ENCODE measurements around the gene RNU2-1. TPM values are rescaled to one million over a fixed set of nuclear protein-coding genes. Genes with fewer than 3 reads are reported as not detected.
"Not testable (repeated sequence)": the region's sequence is repeated elsewhere in the genome, so short reads cannot be mapped to it uniquely, and the experiment has no call there.

Gene RNU2-1
- total RNA-seq (2014; rRNA removed): not detected in 2 replicates
- not detected for Bru-seq, nascent RNA
- not detected for BruChase-seq, experiment 1, labeled RNA remaining after a 6-hour chase
- not detected for BruChase-seq, experiment 2, labeled RNA remaining after a 2-hour chase
- long read RNA-seq: 0 reads

- intact Hi-C loops (cut with micrococcal nuclease); H3K27me3 ChIP-seq (ENCODE audit: low read length); H4K20me1 ChIP-seq (ENCODE audit: low read length); H3K4me2 ChIP-seq (ENCODE audit: low read length); POLR2A ChIA-PET (ENCODE audit: unreplicated experiment); H3K9me2 ChIP-seq (replicated peaks; ENCODE audit: low read length); H3K9me3 ChIP-seq (ENCODE audit: low read length); H3K9ac ChIP-seq (ENCODE audit: low read length); DNase-seq; H3K79me2 ChIP-seq (ENCODE audit: low read length); H3K36me3 ChIP-seq (ENCODE audit: low read depth, low read length); BruUV-seq (replicated peaks); ATAC-seq; H3K4me3 ChIP-seq (ENCODE audit: low read length); H3F3A ChIP-seq (ENCODE audit: low read length, unreplicated experiment); CTCF ChIA-PET; H3K4me1 ChIP-seq (ENCODE audit: insufficient read depth, low read length); H2AFZ ChIP-seq (ENCODE audit: low read length); H3K27ac ChIP-seq (ENCODE audit: low read length): not testable (repeated sequence)
Observed at GRCh38 chr17:43233877-43234276, at the start of gene RNU2-1. Gene RNU2-1 (minus strand): TSS chr17:43233977.

- POLR2A ChIA-PET (ENCODE audit: unreplicated experiment); H3K4me1 ChIP-seq (ENCODE audit: insufficient read depth, low read length); H3K9me2 ChIP-seq (replicated peaks; ENCODE audit: low read length); H3K79me2 ChIP-seq (ENCODE audit: low read length); H3K9ac ChIP-seq (ENCODE audit: low read length); H3K9me3 ChIP-seq (ENCODE audit: low read length); H3K36me3 ChIP-seq (ENCODE audit: low read depth, low read length); H3F3A ChIP-seq (ENCODE audit: low read length, unreplicated experiment); H3K4me2 ChIP-seq (ENCODE audit: low read length); intact Hi-C loops (cut with micrococcal nuclease); H4K20me1 ChIP-seq (ENCODE audit: low read length); H3K27ac ChIP-seq (ENCODE audit: low read length); H3K27me3 ChIP-seq (ENCODE audit: low read length); ATAC-seq; H2AFZ ChIP-seq (ENCODE audit: low read length); DNase-seq; CTCF ChIA-PET; H3K4me3 ChIP-seq (ENCODE audit: low read length): not testable (repeated sequence)
- BruUV-seq (replicated peaks): TSS peak; percentile 100
Observed at GRCh38 chr17:43272914-43273313, 39.1 kb upstream of the RNU2-1 start.

- H3K36me3 ChIP-seq (ENCODE audit: low read depth, low read length); POLR2A ChIA-PET (ENCODE audit: unreplicated experiment); H3K79me2 ChIP-seq (ENCODE audit: low read length); BruUV-seq (replicated peaks); H3K9me3 ChIP-seq (ENCODE audit: low read length); ATAC-seq; H3K9me2 ChIP-seq (replicated peaks; ENCODE audit: low read length); H2AFZ ChIP-seq (ENCODE audit: low read length); H3F3A ChIP-seq (ENCODE audit: low read length, unreplicated experiment); H3K4me2 ChIP-seq (ENCODE audit: low read length); H3K4me3 ChIP-seq (ENCODE audit: low read length); H3K27me3 ChIP-seq (ENCODE audit: low read length); H3K4me1 ChIP-seq (ENCODE audit: insufficient read depth, low read length); intact Hi-C loops (cut with micrococcal nuclease); H3K27ac ChIP-seq (ENCODE audit: low read length); H4K20me1 ChIP-seq (ENCODE audit: low read length); DNase-seq; H3K9ac ChIP-seq (ENCODE audit: low read length); CTCF ChIA-PET: not testable (repeated sequence)
Observed at GRCh38 chr17:43272483-43272882, 38.7 kb upstream of the RNU2-1 start.

- H3K27me3 ChIP-seq (ENCODE audit: low read length); intact Hi-C loops (cut with micrococcal nuclease); H3K9ac ChIP-seq (ENCODE audit: low read length); DNase-seq; H2AFZ ChIP-seq (ENCODE audit: low read length); POLR2A ChIA-PET (ENCODE audit: unreplicated experiment); H3K4me1 ChIP-seq (ENCODE audit: insufficient read depth, low read length); H3K9me3 ChIP-seq (ENCODE audit: low read length); H3K9me2 ChIP-seq (replicated peaks; ENCODE audit: low read length); H3K4me3 ChIP-seq (ENCODE audit: low read length); BruUV-seq (replicated peaks); CTCF ChIA-PET; H3F3A ChIP-seq (ENCODE audit: low read length, unreplicated experiment); H3K79me2 ChIP-seq (ENCODE audit: low read length); H3K36me3 ChIP-seq (ENCODE audit: low read depth, low read length); H4K20me1 ChIP-seq (ENCODE audit: low read length); H3K4me2 ChIP-seq (ENCODE audit: low read length); ATAC-seq; H3K27ac ChIP-seq (ENCODE audit: low read length): not testable (repeated sequence)
Observed at GRCh38 chr17:43270552-43271504, 37.1 kb upstream of the RNU2-1 start.

- H2AFZ ChIP-seq (ENCODE audit: low read length); DNase-seq; H3K27ac ChIP-seq (ENCODE audit: low read length); POLR2A ChIA-PET (ENCODE audit: unreplicated experiment); intact Hi-C loops (cut with micrococcal nuclease); H3K9me2 ChIP-seq (replicated peaks; ENCODE audit: low read length); H3K27me3 ChIP-seq (ENCODE audit: low read length); H4K20me1 ChIP-seq (ENCODE audit: low read length); H3K36me3 ChIP-seq (ENCODE audit: low read depth, low read length); BruUV-seq (replicated peaks); H3K79me2 ChIP-seq (ENCODE audit: low read length); H3F3A ChIP-seq (ENCODE audit: low read length, unreplicated experiment); H3K4me1 ChIP-seq (ENCODE audit: insufficient read depth, low read length); H3K4me3 ChIP-seq (ENCODE audit: low read length); H3K4me2 ChIP-seq (ENCODE audit: low read length); H3K9ac ChIP-seq (ENCODE audit: low read length); H3K9me3 ChIP-seq (ENCODE audit: low read length); ATAC-seq; CTCF ChIA-PET: not testable (repeated sequence)
Observed at GRCh38 chr17:43246456-43246855, 12.7 kb upstream of the RNU2-1 start.

- H3K4me3 ChIP-seq (ENCODE audit: low read length); H3K9me2 ChIP-seq (replicated peaks; ENCODE audit: low read length); H3K79me2 ChIP-seq (ENCODE audit: low read length); POLR2A ChIA-PET (ENCODE audit: unreplicated experiment); H3K36me3 ChIP-seq (ENCODE audit: low read depth, low read length); H3F3A ChIP-seq (ENCODE audit: low read length, unreplicated experiment); BruUV-seq (replicated peaks); H3K27me3 ChIP-seq (ENCODE audit: low read length); CTCF ChIA-PET; H3K9ac ChIP-seq (ENCODE audit: low read length); H4K20me1 ChIP-seq (ENCODE audit: low read length); H3K9me3 ChIP-seq (ENCODE audit: low read length); H2AFZ ChIP-seq (ENCODE audit: low read length); H3K4me1 ChIP-seq (ENCODE audit: insufficient read depth, low read length); DNase-seq; intact Hi-C loops (cut with micrococcal nuclease); H3K4me2 ChIP-seq (ENCODE audit: low read length); H3K27ac ChIP-seq (ENCODE audit: low read length): not testable (repeated sequence)
- ATAC-seq: peak; percentile 18; the same call in 1 of the 2 replicates
Observed at GRCh38 chr17:43240596-43241352, 7.0 kb upstream of the RNU2-1 start.

All from PC-3 (cell line).